ENCODE data around the gene LMNA.

Gene LMNA

GRCh38 chr1:156138458-156138867 is 24.0 kb downstream of the LMNA start:
- no peak for DNase-seq (ENCODE audit: low read depth in 1 of 2, low spot score in 1 of 2)

GRCh38 chr1:156140879-156141707 is 26.6 kb downstream of the LMNA start:
- DNase-seq (ENCODE audit: low read depth in 1 of 2, low spot score in 1 of 2): no peak

- no peak for DNase-seq (ENCODE audit: low read depth in 1 of 2, low spot score in 1 of 2)
Measured at GRCh38 chr1:156143765-156144489, 29.4 kb downstream of the LMNA start.

- no peak for DNase-seq (ENCODE audit: low read depth in 1 of 2, low spot score in 1 of 2)
Measured at GRCh38 chr1:156144742-156145141, 30.2 kb downstream of the LMNA start.

- DNase-seq (ENCODE audit: low read depth in 1 of 2, low spot score in 1 of 2): no peak
Measured at GRCh38 chr1:156145650-156146019, 31.1 kb downstream of the LMNA start.

- DNase-seq (ENCODE audit: low read depth in 1 of 2, low spot score in 1 of 2): no peak
Measured at GRCh38 chr1:156146020-156146768, 31.7 kb downstream of the LMNA start.

GRCh38 chr1:156146769-156147405 is 32.4 kb downstream of the LMNA start:
- DNase-seq (ENCODE audit: low read depth in 1 of 2, low spot score in 1 of 2): no peak

- no peak for DNase-seq (ENCODE audit: low read depth in 1 of 2, low spot score in 1 of 2)
Measured at GRCh38 chr1:156148216-156148615, 33.7 kb downstream of the LMNA start.

GRCh38 chr1:156149374-156150332 is 35.1 kb downstream of the LMNA start:
- no peak for DNase-seq (ENCODE audit: low read depth in 1 of 2, low spot score in 1 of 2)

- no peak for DNase-seq (ENCODE audit: low read depth in 1 of 2, low spot score in 1 of 2)
Measured at GRCh38 chr1:156150333-156151011, 36.0 kb downstream of the LMNA start.

GRCh38 chr1:156151093-156151688 is 36.7 kb downstream of the LMNA start:
- no peak for DNase-seq (ENCODE audit: low read depth in 1 of 2, low spot score in 1 of 2)

GRCh38 chr1:156152628-156153027 is 38.1 kb downstream of the LMNA start:
- DNase-seq (ENCODE audit: low read depth in 1 of 2, low spot score in 1 of 2): no peak

- DNase-seq (ENCODE audit: low read depth in 1 of 2, low spot score in 1 of 2): no peak
Measured at GRCh38 chr1:156153362-156153761, 38.9 kb downstream of the LMNA start, which contains the start of gene SEMA4A. Gene SEMA4A, plus strand, starts transcription at chr1:156153585. Its CDS starts 994 bp downstream, at chr1:156154579.

- DNase-seq (ENCODE audit: low read depth in 1 of 2, low spot score in 1 of 2): no peak
Measured at GRCh38 chr1:156154317-156154749, 39.8 kb downstream of the LMNA start.

- no peak for DNase-seq (ENCODE audit: low read depth in 1 of 2, low spot score in 1 of 2)
Measured at GRCh38 chr1:156155756-156156510, 41.4 kb downstream of the LMNA start.

- no peak for DNase-seq (ENCODE audit: low read depth in 1 of 2, low spot score in 1 of 2)
Measured at GRCh38 chr1:156157506-156157905, 43.0 kb downstream of the LMNA start.

- no peak for DNase-seq (ENCODE audit: low read depth in 1 of 2, low spot score in 1 of 2)
Measured at GRCh38 chr1:156157966-156158365, 43.5 kb downstream of the LMNA start.

GRCh38 chr1:156160000-156160742 is 45.7 kb downstream of the LMNA start:
- no peak for DNase-seq (ENCODE audit: low read depth in 1 of 2, low spot score in 1 of 2)
